ENCODE results near the gene CRYZL1.
"Not testable (repeated sequence)": the region's sequence is repeated elsewhere in the genome, so short reads cannot be mapped to it uniquely, and the experiment has no call there.

Gene CRYZL1

DNA sequence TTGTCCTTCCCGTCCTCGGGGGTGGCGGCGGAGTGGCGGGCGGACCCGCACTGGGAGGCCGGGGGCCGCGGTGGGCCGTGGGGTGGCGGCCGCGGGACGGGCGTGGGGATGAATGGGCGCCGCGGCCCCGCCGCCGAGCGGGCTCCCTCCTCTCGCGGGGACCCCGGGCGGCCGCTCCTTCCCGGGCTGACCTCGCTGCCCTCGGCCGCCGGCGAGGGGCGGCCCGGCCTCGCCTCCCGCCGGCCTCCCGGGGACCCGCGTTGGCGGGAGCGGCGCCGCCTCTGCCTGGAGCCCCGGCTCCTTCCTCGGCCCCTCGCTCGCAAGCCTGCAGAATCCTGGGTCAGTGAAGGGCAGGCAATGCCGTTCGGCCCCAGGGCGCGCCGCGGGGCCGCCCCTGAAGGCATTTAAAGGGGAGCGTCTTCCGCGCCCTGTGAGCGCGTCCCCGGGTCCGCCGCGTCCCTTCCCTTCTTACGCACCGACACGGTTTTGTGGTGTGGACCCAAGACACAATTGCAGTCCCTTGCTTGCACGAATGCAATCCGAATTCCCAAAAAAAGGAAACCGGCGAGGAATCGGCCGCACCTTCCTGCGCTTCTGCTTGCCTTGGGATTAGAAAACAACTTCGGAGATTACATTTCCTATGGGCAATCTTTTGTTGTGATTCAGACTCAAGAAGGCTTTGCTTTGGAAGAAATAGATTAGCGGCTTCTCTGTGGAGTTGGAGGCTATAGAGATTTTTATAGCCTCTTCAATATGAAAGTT is 1.5 kb upstream of the CRYZL1 start:
- no peak for DNase-seq (ENCODE audit: low read depth, low spot score)
- peak overlapping the region; percentile 92 for H3K4me3 ChIP-seq (ENCODE audit: low read length)

GRCh38 chr21:33642027-33642895 is 720 bp upstream of the CRYZL1 start, which contains the start of gene ITSN1:
TSS of gene ITSN1 (plus strand) at chr21:33642501. CDS start at chr21:33718829, 76,328 bp downstream.
- peak; percentile 99 for DNase-seq (ENCODE audit: low read depth, low spot score)
- peak within 1 kb of the TSS; percentile 92 for H3K4me3 ChIP-seq (ENCODE audit: low read length)

DNA sequence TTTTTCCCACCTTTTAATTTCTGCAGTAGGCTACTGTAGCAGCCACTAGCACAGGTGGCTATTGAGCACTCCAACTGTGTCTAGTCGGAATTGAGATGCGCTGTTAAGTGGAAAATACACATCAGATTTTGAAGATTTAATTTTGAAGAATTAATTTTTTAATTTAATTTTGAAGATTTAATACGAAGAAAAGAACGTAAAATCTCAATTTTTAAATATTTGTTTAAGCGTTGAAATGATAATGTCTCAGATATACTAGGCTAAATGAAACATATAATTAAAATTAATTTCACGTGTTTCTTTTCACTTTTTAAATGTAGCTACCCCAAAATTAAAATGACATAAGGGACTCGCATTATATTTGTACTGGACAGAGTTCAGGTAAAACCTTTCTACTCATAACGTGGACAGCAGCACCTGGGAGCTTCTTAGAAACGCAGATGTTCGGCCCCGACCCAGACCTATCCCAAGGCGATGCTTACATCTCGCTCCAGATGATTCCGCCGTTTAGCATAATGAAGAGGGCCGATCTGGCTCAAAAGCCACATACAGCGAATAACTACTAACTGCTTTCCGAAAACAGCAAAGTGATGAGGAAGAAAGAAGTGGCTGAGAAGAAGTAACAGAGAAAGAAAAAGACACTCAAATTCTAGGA is 717 bp downstream of the CRYZL1 start:
- no peak for DNase-seq (ENCODE audit: low read depth, low spot score)
- peak overlapping the region; percentile 92 for H3K4me3 ChIP-seq (ENCODE audit: low read length)

GRCh38 chr21:33634254-33634653 is 7.3 kb downstream of the CRYZL1 start:
- no peak for DNase-seq (ENCODE audit: low read depth, low spot score)
- no peak overlapping the region for H3K4me3 ChIP-seq (ENCODE audit: low read length)

GRCh38 chr21:33626151-33626550 is 15.4 kb downstream of the CRYZL1 start:
- DNase-seq (ENCODE audit: low read depth, low spot score) = not testable (repeated sequence)

DNA sequence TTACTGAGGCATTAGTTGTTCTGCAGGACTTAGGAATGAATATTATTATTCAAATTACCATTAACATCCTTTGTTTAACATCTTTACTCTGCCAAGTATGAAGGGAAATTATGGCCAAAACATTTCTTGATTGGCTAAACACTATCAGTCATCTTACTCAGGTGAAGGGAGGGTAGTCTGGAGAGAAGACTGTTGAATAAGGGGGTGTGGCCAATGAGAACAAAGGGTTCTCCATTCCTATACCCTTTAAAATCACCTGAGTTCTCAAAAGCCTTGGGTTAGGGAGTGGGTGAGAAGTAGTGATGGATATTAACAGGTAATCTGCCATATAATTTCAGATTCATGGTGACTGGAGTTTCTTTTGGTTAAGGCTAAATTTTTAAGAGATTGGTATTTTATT is 19.3 kb downstream of the CRYZL1 start:
- no peak overlapping the region for H3K4me3 ChIP-seq (ENCODE audit: low read length)
- DNase-seq (ENCODE audit: low read depth, low spot score) = no peak

More at GRCh38 chr21:33626151-33626550, 15.4 kb downstream of the CRYZL1 start:
- not testable (repeated sequence) for H3K4me3 ChIP-seq (ENCODE audit: low read length)

DNA sequence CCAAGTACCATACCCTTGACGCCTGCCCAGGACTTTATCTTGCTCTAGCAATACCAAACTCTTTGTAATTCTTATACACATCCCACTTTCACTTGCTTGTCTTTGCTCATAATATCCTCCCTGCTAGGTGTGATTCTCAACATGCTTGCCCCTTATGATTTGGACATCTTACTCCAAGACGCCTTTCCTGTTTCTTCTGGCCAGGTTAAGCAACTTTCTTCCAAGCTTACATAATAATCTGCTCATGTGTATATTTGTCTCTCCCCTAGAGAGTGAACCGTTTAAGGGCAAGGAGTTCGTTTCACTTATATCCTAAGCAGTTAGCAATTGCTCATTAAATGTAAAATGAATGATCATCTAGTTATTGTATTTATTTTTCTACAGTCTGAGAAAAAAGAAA is 21.8 kb downstream of the CRYZL1 start:
- no peak for DNase-seq (ENCODE audit: low read depth, low spot score)
- no peak overlapping the region for H3K4me3 ChIP-seq (ENCODE audit: low read length)

DNA sequence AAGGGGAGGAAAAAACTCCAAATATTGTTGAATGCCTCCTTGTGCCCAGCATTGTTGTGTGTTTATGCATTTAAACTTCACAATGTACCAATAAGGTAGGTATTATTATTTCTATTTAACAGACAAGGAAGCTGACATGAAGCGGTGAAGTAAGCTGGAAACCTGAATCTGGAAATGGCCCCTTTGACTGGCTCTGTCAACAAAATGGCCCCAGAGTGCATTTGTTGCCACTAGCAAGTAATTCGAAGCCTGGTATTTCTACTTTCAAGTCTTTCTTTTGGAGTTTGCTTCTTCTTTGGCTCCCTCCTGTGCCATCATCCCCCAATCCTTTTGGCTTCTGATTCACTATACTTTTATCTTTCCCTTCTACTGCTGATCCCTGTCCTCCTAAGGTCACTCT is 23.1 kb downstream of the CRYZL1 start:
- DNase-seq (ENCODE audit: low read depth, low spot score) = no peak
- H3K4me3 ChIP-seq (ENCODE audit: low read length) = no peak overlapping the region

DNA sequence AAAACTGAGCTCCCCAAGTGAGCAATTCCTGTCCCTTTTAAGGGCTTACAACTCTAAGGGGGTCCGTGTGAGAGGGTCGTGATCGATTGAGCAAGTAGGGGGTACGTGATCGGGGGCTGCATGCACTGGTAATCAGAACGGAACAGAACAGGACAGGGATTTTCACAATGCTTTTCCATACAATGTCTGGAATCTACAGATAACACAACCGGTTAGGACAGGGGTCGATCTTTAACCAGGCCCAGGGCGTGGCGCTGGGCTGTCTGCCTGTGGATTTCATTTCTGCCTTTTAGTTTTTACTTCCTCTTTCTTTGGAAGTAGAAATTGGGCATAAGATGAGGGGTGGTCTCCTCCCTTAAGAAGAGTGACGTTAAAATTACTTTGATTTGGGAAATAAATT is 24.0 kb downstream of the CRYZL1 start:
- not testable (repeated sequence) for DNase-seq (ENCODE audit: low read depth, low spot score)

GRCh38 chr21:33611006-33611744 is 30.4 kb downstream of the CRYZL1 start:
- no peak for DNase-seq (ENCODE audit: low read depth, low spot score)
- no peak overlapping the region for H3K4me3 ChIP-seq (ENCODE audit: low read length)

More for the DNA sequence above, 24.0 kb downstream of the CRYZL1 start:
- H3K4me3 ChIP-seq (ENCODE audit: low read length) = not testable (repeated sequence)

GRCh38 chr21:33608559-33608958 is 33.0 kb downstream of the CRYZL1 start:
- H3K4me3 ChIP-seq (ENCODE audit: low read length) = no peak overlapping the region
- DNase-seq (ENCODE audit: low read depth, low spot score) = no peak

- no peak overlapping the region for H3K4me3 ChIP-seq (ENCODE audit: low read length)
Observed at GRCh38 chr21:33598051-33598450, 43.5 kb downstream of the CRYZL1 start.

GRCh38 chr21:33588485-33589335 is 52.8 kb downstream of the CRYZL1 start, which contains the start of gene DONSON:
TSS of gene DONSON (minus strand) at chr21:33588684. CDS start at chr21:33588641, 43 bp downstream.
- DNase-seq (ENCODE audit: low read depth, low spot score) = peak; percentile 39
- peak within 1 kb of the TSS; percentile 88 for H3K4me3 ChIP-seq (ENCODE audit: low read length)

More at GRCh38 chr21:33598051-33598450, 43.5 kb downstream of the CRYZL1 start:
- no peak for DNase-seq (ENCODE audit: low read depth, low spot score)

- H3K4me3 ChIP-seq (ENCODE audit: low read length) = peak overlapping the region; percentile 88
- DNase-seq (ENCODE audit: low read depth, low spot score) = no peak
Observed at GRCh38 chr21:33587792-33588484, 53.6 kb downstream of the CRYZL1 start.

DNA sequence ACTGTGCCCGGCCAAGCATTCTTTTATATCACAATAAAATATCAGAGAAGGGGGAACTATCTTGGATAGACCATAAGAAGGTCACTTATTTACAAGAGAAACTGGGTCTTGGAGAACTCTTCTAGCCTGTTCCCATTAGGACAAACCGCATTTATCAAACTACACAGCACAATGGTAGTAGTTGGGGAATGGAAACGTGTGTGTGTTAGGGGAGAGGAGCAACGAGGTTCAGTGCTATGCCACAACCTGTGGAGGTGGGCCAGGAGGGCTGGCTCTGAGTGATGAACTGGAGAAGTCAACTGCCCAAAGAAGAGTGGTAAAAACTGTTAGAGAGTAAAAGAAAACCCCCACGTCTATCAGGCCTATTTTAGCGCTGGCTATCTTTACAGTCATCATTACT is 54.6 kb downstream of the CRYZL1 start:
- H3K4me3 ChIP-seq (ENCODE audit: low read length) = peak overlapping the region; percentile 88; the same call in 1 of the 2 replicates
- no peak for DNase-seq (ENCODE audit: low read depth, low spot score)

GRCh38 chr21:33584455-33584854 is 57.1 kb downstream of the CRYZL1 start:
- no peak for DNase-seq (ENCODE audit: low read depth, low spot score)

GRCh38 chr21:33578959-33579542 is 62.5 kb downstream of the CRYZL1 start:
- no peak overlapping the region for H3K4me3 ChIP-seq (ENCODE audit: low read length)
- DNase-seq (ENCODE audit: low read depth, low spot score) = no peak

More at GRCh38 chr21:33584455-33584854, 57.1 kb downstream of the CRYZL1 start:
- H3K4me3 ChIP-seq (ENCODE audit: low read length) = no peak overlapping the region

Measured in Jurkat, Clone E6-1 (cell line).